Muscle of leg (tissue), 11 donors: Measurements from ENCODE around the gene PRDX1. TPM values are rescaled to one million over a fixed set of nuclear protein-coding genes. Genes with fewer than 3 reads are reported as not detected.
"Not testable (repeated sequence)": the region's sequence is repeated elsewhere in the genome, so short reads cannot be mapped to it uniquely, and the experiment has no call there.

Experiments
- DNase-seq: peaks from one replicate; pipeline ENCODE4 v3.0.0; 2013
- H3K27ac ChIP-seq: one replicate; pipeline ENCODE4 v1.5.1; 2013; ENCODE audit warnings: mild to moderate bottlenecking, low read length, control low read depth
- H3K27me3 ChIP-seq: one replicate; pipeline ENCODE4 v1.6.1; 2013; ENCODE audit warnings: low read length; ENCODE audit not compliant: control insufficient read depth, insufficient read depth
- H3K36me3 ChIP-seq: one replicate; pipeline ENCODE4 v1.6.1; 2013; ENCODE audit warnings: low read length; ENCODE audit not compliant: control insufficient read depth, insufficient read depth
- H3K4me1 ChIP-seq: one replicate; pipeline ENCODE4 v1.6.1; 2013; ENCODE audit warnings: low read length; ENCODE audit not compliant: control insufficient read depth, insufficient read depth
- H3K4me3 ChIP-seq: one replicate; pipeline ENCODE4 v1.5.1; 2013; ENCODE audit warnings: low read length, control low read depth
- H3K9me3 ChIP-seq: replicated peaks from 2 replicates; pipeline ENCODE4 v1.6.1; 2013; ENCODE audit warnings: low read depth, low read length; ENCODE audit not compliant: control insufficient read depth
- WGBS: methylation state at CpG from one replicate; pipeline ENCODE4 v1.1.5; 2013; ENCODE audit warnings: missing lambda C conversion rate; ENCODE audit not compliant: insufficient coverage; 5-methylcytosine and 5-hydroxymethylcytosine counted together
- polyA plus RNA-seq, 8 donors: library from polyadenylated mRNA; unstranded; fragments of 120-200 nt; gene quantifications; one replicate each; pipeline versions ENCODE4 v1.2.1 to v1.2.3, GENCODE V29; 2013; ENCODE audit warnings: inconsistent platforms in 1 of 8, low replicate concordance in 1 of 8; ENCODE audit not compliant: insufficient read length in 8 of 8, insufficient read depth in 1 of 8
- total RNA-seq: library from RNA; stranded (reverse); fragments of 120-200 nt; gene quantifications from one replicate; pipeline ENCODE4 v1.2.4, GENCODE V29; 2013

Gene PRDX1
- total and polyA plus RNA-seq, 9 donors: 159 to 223 (median 174) TPM

DNA sequence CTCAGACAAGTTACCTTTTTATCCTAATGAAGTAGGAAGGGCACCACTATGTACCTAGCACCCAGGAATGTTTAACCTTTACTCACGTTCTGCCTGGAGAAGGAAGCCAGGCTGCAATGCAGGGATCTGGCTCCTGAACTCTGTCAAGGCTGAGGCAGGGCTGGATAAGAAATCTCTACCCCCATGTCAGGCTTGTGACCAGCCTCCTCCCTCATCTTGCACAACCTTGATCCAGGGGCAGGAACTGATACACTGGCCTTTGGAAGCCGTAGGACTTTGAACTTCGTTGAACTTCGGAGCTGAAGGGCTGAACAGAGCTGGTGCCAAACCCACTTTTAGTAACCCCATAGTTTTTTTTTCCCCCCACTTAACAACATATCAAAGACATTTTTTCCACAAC, 20.9 kb upstream of the PRDX1 start:
- H3K36me3 ChIP-seq: no peaks in the 10 kb centered on the region
- 62% methylated on average over 3 of the region's 4 CpGs for WGBS
- H3K9me3 ChIP-seq: no peaks in the 10 kb centered on the region
- H3K27ac ChIP-seq: no peak overlapping the region
- H3K27me3 ChIP-seq: peaks cover 4% of the 10 kb centered on the region
- DNase-seq: peak; percentile 25
- H3K4me1 ChIP-seq: peaks cover 3% of the 10 kb centered on the region
- no peak overlapping the region for H3K4me3 ChIP-seq

- H3K36me3 ChIP-seq: no peaks in the 10 kb centered on the region
- WGBS: no CpG with 5 or more reads among the region's 1 CpG
- H3K27ac ChIP-seq: no peak overlapping the region
Observed at GRCh38 chr1:45541193-45541592, 19.5 kb upstream of the PRDX1 start.

GRCh38 chr1:45536886-45537285, 15.2 kb upstream of the PRDX1 start:
- H3K9me3 ChIP-seq: no peaks in the 10 kb centered on the region
- DNase-seq: no peak
- no peaks in the 10 kb centered on the region for H3K36me3 ChIP-seq
- no peak overlapping the region for H3K4me3 ChIP-seq
- H3K4me1 ChIP-seq: no peaks in the 10 kb centered on the region
- no peak overlapping the region for H3K27ac ChIP-seq
- no peaks in the 10 kb centered on the region for H3K27me3 ChIP-seq
- 33% methylated on average over 4 of the region's 4 CpGs for WGBS

More at GRCh38 chr1:45541193-45541592, 19.5 kb upstream of the PRDX1 start:
- DNase-seq: no peak
- no peak overlapping the region for H3K4me3 ChIP-seq
- no peaks in the 10 kb centered on the region for H3K9me3 ChIP-seq
- peaks cover 4% of the 10 kb centered on the region for H3K27me3 ChIP-seq
- peaks cover 3% of the 10 kb centered on the region for H3K4me1 ChIP-seq

DNA sequence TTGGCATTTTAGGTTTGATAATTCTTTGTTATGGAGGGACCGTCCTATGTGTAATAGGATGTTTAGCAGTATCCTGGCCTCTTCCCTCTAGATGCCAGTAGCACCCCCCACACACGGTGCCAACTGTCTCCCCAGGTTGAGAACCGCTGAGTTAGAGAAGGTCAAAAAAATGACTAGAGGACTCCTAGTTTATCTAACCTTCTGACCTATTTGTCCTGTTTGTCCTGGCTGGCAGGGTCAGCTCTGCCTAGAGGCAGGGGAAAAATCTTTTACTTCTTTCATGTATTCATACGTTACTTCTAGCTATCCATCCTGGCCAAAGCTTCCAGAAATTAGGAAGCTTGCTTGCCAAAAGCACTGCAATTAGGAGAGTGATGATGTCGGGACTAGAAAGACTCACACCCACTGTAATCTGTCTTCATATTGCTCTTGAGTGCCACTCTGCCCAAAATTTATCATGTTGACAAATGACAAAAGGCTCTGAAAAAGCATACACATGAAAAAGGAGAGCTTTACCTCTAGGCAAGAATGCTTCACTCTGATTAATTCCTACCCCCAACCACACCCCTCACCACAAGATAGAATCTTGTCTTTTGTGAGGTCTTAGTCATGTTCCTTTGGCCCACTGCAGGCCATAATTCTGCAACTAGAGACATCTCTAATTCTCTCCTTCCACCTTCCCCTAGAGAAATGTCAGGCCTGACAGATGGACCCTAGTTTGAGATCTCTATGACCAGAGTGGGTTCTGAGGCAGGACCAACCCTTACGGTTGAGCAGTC, 14.5 kb upstream of the PRDX1 start:
- no peaks in the 10 kb centered on the region for H3K4me1 ChIP-seq
- no peak for DNase-seq
- WGBS: no CpG with 5 or more reads among the region's 6 CpGs
- H3K9me3 ChIP-seq: no peaks in the 10 kb centered on the region
- no peak overlapping the region for H3K27ac ChIP-seq
- H3K27me3 ChIP-seq: no peaks in the 10 kb centered on the region
- no peak overlapping the region for H3K4me3 ChIP-seq
- H3K36me3 ChIP-seq: no peaks in the 10 kb centered on the region

DNA sequence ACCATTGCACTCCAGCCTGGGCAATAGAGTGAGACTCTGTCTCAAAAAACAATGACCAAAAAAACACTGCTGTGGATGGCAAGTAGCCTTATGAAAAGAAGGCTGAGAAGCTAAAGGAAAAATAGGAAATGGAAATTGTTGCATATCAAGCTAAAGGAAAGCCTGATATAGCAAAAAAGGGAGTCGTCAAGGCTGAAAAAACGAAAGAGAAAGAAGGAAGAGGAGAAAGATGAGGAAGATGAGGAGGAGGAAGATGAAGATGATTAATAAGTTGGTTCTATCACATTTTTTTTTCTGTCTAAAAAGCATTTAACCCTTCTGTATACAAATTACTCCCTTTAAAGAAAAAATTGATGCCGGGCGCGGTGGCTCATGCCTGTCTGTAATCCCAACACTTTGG, 10.2 kb upstream of the PRDX1 start:
- H3K27me3 ChIP-seq: no peaks in the 10 kb centered on the region
- H3K9me3 ChIP-seq: no peaks in the 10 kb centered on the region
- DNase-seq: peak; percentile 19
- no peak overlapping the region for H3K27ac ChIP-seq
- H3K36me3 ChIP-seq: no peaks in the 10 kb centered on the region
- no peak overlapping the region for H3K4me3 ChIP-seq
- H3K4me1 ChIP-seq: no peaks in the 10 kb centered on the region
- 80% methylated on average over 2 of the region's 5 CpGs for WGBS

DNA sequence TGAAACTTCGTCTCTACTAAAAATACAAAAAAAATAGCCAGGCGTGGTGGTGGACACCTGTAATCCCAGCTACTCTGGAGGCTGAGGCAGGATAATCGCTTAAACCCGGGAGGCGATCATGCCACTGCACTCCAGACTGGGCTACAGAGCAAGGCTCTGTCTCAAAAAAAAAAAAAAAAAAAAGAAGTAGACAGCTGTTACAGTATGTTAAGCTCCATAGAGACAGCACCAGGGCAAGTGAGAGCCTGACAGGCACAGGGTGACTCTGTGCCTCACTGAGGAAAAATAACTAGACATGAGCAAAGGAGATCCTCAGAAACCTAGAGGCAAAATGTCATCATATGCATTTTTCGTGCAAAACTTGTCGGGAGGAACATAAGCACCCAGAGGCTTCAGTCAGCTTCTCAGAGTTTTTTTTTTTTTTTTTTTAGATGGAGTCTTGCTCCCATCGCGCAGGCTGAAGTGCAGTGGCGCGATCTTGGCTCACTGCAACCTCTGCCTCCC, 9.0 kb upstream of the PRDX1 start:
- 97% methylated on average over 5 of the region's 11 CpGs for WGBS
- H3K4me1 ChIP-seq: no peaks in the 10 kb centered on the region
- no peaks in the 10 kb centered on the region for H3K36me3 ChIP-seq
- H3K27ac ChIP-seq: no peak overlapping the region
- H3K27me3 ChIP-seq: no peaks in the 10 kb centered on the region
- H3K4me3 ChIP-seq: no peak overlapping the region
- DNase-seq: no peak
- no peaks in the 10 kb centered on the region for H3K9me3 ChIP-seq

DNA sequence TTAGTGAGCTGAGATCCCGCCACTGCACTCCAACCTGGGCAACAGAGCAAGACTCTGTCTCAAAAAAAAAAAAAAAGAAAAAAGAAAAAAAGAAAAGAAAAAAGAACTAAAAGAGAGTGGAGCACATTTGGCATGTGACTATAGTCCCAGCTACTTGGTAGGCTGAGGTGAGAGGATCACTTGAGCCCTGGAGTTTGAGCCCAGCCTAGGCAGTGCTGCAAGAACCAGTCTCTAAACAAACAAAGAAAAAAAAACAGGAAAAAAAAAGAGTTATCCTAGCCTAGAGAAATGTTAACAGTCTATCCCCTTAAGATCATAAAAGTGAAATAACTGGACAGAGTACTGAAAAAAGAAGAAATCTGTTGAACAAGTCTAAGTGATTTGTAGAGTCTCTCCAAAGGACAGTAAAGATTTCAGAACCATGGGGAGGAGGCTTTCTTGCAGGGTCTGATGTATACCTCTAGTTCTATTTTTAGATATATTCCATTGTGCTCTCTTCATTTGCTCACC, 4.5 kb upstream of the PRDX1 start:
- no CpG with 5 or more reads among the region's 1 CpG for WGBS
- DNase-seq: no peak
- Histone ChIP-seq H3K27me3 (no peaks in the 10 kb centered on the region), H3K9me3 (no peaks in the 10 kb centered on the region), H3K27ac (no peak overlapping the region), H3K36me3 (no peaks in the 10 kb centered on the region), H3K4me1 (no peaks in the 10 kb centered on the region), H3K4me3 (no peak overlapping the region)

DNA sequence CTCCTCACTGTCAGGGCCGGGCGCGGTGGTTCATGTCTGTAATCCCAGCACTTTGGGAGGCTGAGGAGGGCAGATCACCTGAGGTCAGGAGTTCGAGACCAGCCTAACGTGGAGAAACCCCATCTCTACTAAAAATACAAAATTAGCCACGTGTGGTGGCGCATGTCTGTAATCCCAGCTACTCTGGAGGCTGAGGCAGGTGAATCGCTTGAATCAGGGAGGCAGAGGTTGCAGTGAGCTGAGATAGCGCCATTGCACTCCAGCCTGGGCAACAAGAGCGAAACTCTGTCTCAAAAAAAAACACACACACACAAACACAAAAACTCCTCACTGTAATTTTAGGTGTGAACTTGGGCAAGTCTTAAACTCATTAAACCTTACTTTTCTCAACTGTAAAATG, 2.3 kb upstream of the PRDX1 start:
- not testable (repeated sequence) for H3K27ac ChIP-seq, H3K4me1 ChIP-seq, H3K36me3 ChIP-seq, H3K4me3 ChIP-seq, H3K27me3 ChIP-seq, H3K9me3 ChIP-seq, DNase-seq
- 67% methylated on average over 1 of the region's 10 CpGs for WGBS

DNA sequence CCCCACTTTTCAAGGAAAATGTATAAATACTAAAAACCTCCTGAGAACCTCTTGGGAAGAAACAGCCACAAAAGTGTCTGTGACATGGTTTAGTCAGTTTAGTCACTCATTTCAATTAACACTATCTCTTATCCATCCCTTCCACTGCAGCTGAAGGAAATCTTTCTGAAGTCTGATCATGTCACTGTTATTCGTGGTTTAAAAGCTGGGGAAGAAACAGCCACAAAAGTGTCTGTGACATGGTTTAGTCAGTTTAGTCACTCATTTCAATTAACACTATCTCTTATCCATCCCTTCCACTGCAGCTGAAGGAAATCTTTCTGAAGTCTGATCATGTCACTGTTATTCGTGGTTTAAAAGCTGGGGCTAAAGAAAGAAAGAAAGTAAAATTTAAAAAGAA, 1.8 kb upstream of the PRDX1 start:
- H3K9me3 ChIP-seq, H3K27ac ChIP-seq, H3K27me3 ChIP-seq, DNase-seq, H3K36me3 ChIP-seq, H3K4me3 ChIP-seq, H3K4me1 ChIP-seq: not testable (repeated sequence)
- no CpG with 5 or more reads among the region's 2 CpGs for WGBS

DNA sequence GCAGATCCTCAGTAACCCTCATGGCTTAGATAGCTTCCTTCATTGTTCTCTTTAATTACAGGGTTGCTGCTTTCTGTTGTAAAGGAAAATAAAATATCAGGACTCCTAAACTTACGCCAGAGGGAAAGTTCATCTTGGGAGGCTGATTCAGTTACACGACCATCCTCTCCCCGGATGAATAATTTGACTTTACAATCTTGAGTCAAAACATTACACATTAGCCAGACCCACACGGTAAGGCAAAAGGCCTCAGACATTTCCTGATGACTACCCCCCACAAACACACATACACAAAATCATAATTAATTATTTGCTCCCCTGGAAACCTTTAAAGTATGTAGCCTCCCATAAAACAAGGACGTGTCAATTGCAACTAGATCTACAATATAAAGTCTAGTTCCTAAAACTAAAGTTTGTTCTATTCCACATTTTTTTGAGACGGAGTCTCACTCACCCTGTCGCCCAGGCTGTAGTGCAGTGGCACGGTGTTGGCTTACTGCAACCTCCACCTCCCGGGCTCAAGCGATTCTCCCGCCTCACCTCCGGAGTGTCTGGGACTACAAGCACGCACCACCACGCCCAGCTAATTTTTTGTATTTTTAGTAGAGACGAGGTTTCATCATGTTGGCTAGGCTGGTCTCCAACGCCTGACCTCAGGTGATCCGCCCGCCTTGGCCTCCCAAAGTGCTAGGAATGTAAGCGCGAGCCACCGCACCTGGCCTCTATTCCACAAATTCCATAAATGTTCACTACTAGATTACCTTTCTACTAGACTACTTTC, 830 bp upstream of the PRDX1 start:
- Histone ChIP-seq H3K27me3 (no peaks in the 10 kb centered on the region), H3K36me3 (peaks cover 5% of the 10 kb centered on the region), H3K4me3 (peak overlapping the region; percentile 99), H3K9me3 (no peaks in the 10 kb centered on the region), H3K4me1 (peaks cover 8% of the 10 kb centered on the region), H3K27ac (peak overlapping the region; percentile 92)
- WGBS: 91% methylated on average over 13 of the region's 21 CpGs
- DNase-seq: no peak
